ENCODE results near the gene PPP1CC. TPM values are rescaled to one million over a fixed set of nuclear protein-coding genes. Genes with fewer than 3 reads are reported as not detected.

PPP1CC gene
- total and polyA plus RNA-seq, 2 of the 4 experiments (the other 2 are of a cell fraction) = 71.0 to 126 TPM

DNA sequence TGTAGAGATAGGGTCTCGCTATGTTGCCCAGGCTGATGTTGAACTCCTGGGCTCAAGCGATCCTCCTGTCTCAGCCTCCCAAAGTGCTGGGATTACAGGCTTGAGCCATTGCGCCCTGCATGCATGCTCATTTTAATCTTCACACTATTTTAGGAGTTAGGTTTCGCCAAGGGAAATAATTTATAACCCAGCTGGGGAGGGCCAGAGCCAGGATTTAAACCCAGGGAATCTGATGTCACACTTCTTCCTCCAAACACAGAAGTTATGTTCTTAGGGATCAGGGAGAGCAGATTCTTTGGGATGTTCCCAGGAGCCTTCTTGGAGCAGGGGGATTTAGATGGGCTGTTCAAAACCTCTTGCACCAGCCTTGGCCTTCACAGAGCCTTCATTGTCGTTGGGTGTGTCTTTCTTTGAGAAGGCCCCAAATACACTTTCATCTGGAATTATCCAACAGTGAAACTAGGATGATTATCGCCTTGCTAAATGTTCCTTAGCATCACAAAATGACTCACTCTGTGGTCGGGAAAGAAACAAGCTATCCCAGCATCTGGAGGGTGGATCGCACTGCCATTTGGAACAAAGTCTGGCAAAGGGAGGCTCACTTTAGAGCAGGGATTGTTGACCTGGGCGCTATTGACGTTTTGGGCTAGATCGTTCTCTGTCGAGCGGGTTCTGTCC, 8.2 kb upstream of the PPP1CC start:
- no peak for TF ChIP-seq RFX5 (IDR thresholded peaks at IDR 0.05; ENCODE audit: low read depth, low read length)
- TF ChIP-seq MAFK (IDR thresholded peaks at IDR 0.05; ENCODE audit: low read depth, low read length) = no peak
- no peak for TF ChIP-seq MAZ (IDR thresholded peaks at IDR 0.05; ENCODE audit: borderline replicate concordance, low read depth, low read length)
- no peak for TF ChIP-seq FOS (IDR thresholded peaks at IDR 0.05; ENCODE audit: low read depth, low read length)
- TF ChIP-seq, protein P1, sequence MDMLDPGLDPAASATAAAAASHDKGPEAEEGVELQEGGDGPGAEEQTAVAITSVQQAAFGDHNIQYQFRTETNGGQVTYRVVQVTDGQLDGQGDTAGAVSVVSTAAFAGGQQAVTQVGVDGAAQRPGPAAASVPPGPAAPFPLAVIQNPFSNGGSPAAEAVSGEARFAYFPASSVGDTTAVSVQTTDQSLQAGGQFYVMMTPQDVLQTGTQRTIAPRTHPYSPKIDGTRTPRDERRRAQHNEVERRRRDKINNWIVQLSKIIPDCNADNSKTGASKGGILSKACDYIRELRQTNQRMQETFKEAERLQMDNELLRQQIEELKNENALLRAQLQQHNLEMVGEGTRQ (IDR thresholded peaks at IDR 0.05; ENCODE audit: low read depth, low read length) = no peak
- TF ChIP-seq CEBPB (IDR thresholded peaks at IDR 0.05; ENCODE audit: low read depth, low read length) = no peak
- no peak for TF ChIP-seq SMC3 (IDR thresholded peaks at IDR 0.05; ENCODE audit: low read depth, low read length)
- Histone ChIP-seq H3K18ac (ENCODE audit: low read depth, low read length) (no peak overlapping the region), H3K4me2 (ENCODE audit: low read depth, low read length) (no peak overlapping the region), H3K4me3 (ENCODE audit: insufficient read depth, low read depth, low read length) (no peak overlapping the region), H3K56ac (ENCODE audit: extremely low read depth, insufficient read depth, low read length) (no peak overlapping the region), H3K9me1 (ENCODE audit: insufficient read depth, low read length) (no peaks in the 10 kb centered on the region), H2BK20ac (ENCODE audit: low read depth, low read length) (no peak overlapping the region), H3K23ac (ENCODE audit: low read depth, low read length) (no peak overlapping the region), H2AK5ac (ENCODE audit: low read depth, low read length) (no peak overlapping the region), H2AFZ (replicated peaks; ENCODE audit: low read length, poor library complexity) (no peak overlapping the region), H4K5ac (ENCODE audit: low read depth, low read length) (no peak overlapping the region), H3K36me3 (ENCODE audit: control insufficient read depth, insufficient read depth, low read length) (no peaks in the 10 kb centered on the region), H3K14ac (replicated peaks; ENCODE audit: low read depth, low read length) (no peak overlapping the region), H2AK9ac (replicated peaks; ENCODE audit: low read depth, low read length, poor library complexity) (no peak overlapping the region), H3K9ac (ENCODE audit: low read depth, low read length) (no peak overlapping the region), H4K91ac (ENCODE audit: insufficient read depth, low read depth, low read length) (no peak overlapping the region), H3K27me3 (ENCODE audit: control insufficient read depth, insufficient read depth, low read length) (peaks cover 5% of the 10 kb centered on the region; the same call in 1 of the 2 replicates), H3K9me3 (ENCODE audit: control insufficient read depth, insufficient read depth, low read length) (no peaks in the 10 kb centered on the region), H4K20me1 (ENCODE audit: insufficient read depth, low read length) (no peaks in the 10 kb centered on the region), H2BK15ac (ENCODE audit: low read depth, low read length) (no peak overlapping the region), H3K4ac (ENCODE audit: low read depth, low read length) (no peak overlapping the region), H3K4me1 (ENCODE audit: control insufficient read depth, insufficient read depth, low read length) (no peaks in the 10 kb centered on the region), H4K8ac (ENCODE audit: low read depth in 2 of 2, low read length in 2 of 2) (no peak overlapping the region), H2BK120ac (ENCODE audit: low read depth, low read length) (no peak overlapping the region), H3K79me1 (ENCODE audit: low read depth in 1 of 2, low read length in 2 of 2) (no peaks in the 10 kb centered on the region), H3K27ac (ENCODE audit: insufficient read depth, low read length) (no peak overlapping the region), H2BK5ac (ENCODE audit: low read depth, low read length, poor library complexity, severe bottlenecking) (no peak overlapping the region)
- 90% methylated on average over 4 of the region's 13 CpGs; no CpG with 5 or more reads in 1 of the 2 experiments for WGBS, 2 experiments (ENCODE audit: extremely low coverage in 2 of 2, insufficient read length in 1 of 2)
- no peak for DNase-seq
- CTCF ChIA-PET = no interaction called here
- POLR2A ChIA-PET (ENCODE audit: unreplicated experiment) = no interaction called here
- in situ Hi-C loops (cut with MboI; ENCODE audit: low sequenced_read_pairs) (no loop called here), intact Hi-C loops (cut with micrococcal nuclease) (no loop called here), dilution Hi-C loops (cut with HindIII; ENCODE audit: low sequenced_read_pairs, unreplicated experiment) (no loop called here)
- no TSS peak for BruUV-seq (replicated peaks)
- no peak for ATAC-seq (ENCODE audit: low read depth)
